B cell (primary cell): ENCODE measurements around the gene FLNB.

ENCODE experiments used
- CTCF ChIP-seq: fragments of 200-600 bp; IDR thresholded peaks from one replicate; pipeline ENCODE4 v1.8.0; 2022; ENCODE audit warnings: antibody characterized with exemption, mild to moderate bottlenecking
- EZH2 ChIP-seq: IDR thresholded peaks from 2 replicates; pipeline ENCODE4 v1.6.1; 2012; ENCODE audit warnings: borderline replicate concordance, low read depth, mild to moderate bottlenecking, moderate library complexity, low read length; ENCODE audit not compliant: insufficient read depth, poor library complexity, severe bottlenecking

GRCh38 chr3:58175437-58176184 is 167.4 kb downstream of the FLNB start:
- TF ChIP-seq EZH2 (no peak), CTCF (no peak)
